NCI-H2107 (cell line): ENCODE data around the gene RNF175.

Source experiments
- DNase-seq: peaks from one replicate; lab custom pipeline; 2025; lab: John Stamatoyannopoulos, UW

The RNF175 gene

GRCh38 chr4:153759407-153760316, at the start of gene RNF175:
Gene RNF175 (minus strand): TSS chr4:153760024. CDS start chr4:153759862, 162 bp downstream.
- DNase-seq, result no peak

DNA sequence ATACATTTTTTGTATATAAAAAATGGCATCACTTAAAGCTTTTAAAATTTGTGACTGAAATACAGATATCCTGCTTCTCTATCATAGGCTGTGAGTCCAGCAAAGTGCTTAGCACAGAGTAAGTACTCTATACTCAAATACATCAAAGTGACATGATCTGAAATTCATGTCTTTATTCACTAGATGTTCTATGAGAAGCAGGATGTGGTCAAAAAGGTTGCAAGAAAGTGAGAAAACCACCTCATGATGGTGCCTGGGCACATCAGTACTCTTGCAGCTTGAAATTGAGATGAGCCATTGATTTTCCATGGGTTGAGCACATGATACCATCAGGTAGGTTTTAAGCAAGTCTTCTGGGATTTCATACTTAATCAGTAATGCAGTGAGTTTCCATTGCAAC, 49.5 kb upstream of the RNF175 start:
- no peak for DNase-seq

- no peak for DNase-seq
Observed at GRCh38 chr4:153808175-153808574, 48.4 kb upstream of the RNF175 start.

- no peak for DNase-seq
Observed at GRCh38 chr4:153806073-153806472, 46.2 kb upstream of the RNF175 start.

DNA sequence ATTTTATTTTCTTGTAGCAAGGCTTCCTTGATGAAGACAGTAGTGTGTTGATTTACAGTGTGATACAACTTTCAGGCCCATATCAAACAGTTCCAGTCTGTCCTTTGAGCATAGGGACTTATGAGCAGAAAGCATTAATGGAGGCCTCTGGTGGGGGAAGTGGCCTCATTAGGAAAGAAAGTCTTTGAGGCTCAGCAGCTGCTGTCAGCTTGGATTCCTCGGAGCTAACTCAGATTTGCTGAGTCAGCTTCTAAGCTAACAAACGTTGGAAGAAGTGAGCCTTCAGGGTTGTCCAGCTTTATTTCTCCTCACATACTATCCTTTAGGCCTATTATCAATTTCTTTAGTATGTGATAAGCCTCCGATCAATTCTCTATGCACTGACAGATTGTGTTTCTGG, 44.9 kb upstream of the RNF175 start:
- no peak for DNase-seq

DNA sequence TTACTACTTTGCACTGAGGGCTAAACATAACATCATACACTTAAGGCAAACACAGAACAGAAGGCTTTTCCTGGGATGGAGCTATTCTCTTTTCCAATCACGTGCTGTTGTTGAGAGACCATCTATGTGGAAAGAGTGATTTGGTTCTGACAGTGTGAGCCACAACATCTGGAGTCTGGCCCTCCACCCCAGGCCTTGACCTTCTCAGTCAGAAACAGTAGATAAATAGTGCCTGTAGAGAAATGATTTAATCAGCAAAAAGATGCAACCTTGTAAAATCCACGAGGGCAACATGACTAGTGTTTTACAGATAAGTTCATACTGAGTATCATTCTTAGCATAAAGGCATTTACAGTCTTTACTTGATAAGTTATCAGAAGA, 39.9 kb upstream of the RNF175 start:
- DNase-seq, result no peak

- DNase-seq, result no peak
Observed at GRCh38 chr4:153798901-153799693, 39.3 kb upstream of the RNF175 start.

GRCh38 chr4:153798420-153798819, 38.6 kb upstream of the RNF175 start:
- DNase-seq, result no peak

- no peak for DNase-seq
Observed at GRCh38 chr4:153794006-153794405, 34.2 kb upstream of the RNF175 start.

GRCh38 chr4:153792618-153793247, 32.9 kb upstream of the RNF175 start:
- DNase-seq, result no peak

- DNase-seq, result no peak
Observed at GRCh38 chr4:153791746-153792617, 32.2 kb upstream of the RNF175 start.

DNA sequence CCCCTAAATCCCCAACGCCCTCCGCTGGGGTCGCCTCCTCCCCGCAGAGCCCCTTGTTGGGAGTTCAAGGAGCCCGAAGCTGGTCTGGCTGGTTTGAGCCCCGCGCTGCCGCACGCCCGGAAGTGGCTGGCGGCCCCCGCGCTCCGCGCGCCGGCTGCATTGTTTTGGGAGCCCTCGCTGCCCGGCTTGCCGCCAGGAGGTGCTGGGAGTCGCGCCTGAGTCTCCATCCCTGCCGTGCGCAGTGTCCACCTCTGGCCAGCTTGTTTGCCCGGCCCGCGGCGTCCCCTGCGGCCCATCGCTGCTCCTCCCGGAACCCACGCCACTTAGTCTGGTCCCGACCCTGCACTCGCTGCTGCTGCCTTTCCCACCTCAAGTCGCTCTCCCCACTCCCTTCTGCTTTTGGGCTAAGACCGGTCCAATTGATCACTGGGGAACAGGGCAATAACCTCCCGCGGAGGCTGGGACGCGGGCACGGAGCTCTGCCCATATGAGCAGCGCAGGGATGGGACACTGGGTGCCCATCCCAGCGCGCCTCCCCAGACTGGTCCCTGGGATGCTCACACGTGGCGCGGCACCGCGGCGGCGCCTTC, 31.2 kb upstream of the RNF175 start:
- no peak for DNase-seq

GRCh38 chr4:153790500-153790865, 30.7 kb upstream of the RNF175 start:
- no peak for DNase-seq

GRCh38 chr4:153789741-153790499, 30.1 kb upstream of the RNF175 start:
- DNase-seq, result no peak

GRCh38 chr4:153788413-153789276, 28.8 kb upstream of the RNF175 start, which contains the start of gene SFRP2:
Gene SFRP2 (minus strand): TSS chr4:153789083. CDS start chr4:153788835, 248 bp downstream.
- no peak for DNase-seq

DNA sequence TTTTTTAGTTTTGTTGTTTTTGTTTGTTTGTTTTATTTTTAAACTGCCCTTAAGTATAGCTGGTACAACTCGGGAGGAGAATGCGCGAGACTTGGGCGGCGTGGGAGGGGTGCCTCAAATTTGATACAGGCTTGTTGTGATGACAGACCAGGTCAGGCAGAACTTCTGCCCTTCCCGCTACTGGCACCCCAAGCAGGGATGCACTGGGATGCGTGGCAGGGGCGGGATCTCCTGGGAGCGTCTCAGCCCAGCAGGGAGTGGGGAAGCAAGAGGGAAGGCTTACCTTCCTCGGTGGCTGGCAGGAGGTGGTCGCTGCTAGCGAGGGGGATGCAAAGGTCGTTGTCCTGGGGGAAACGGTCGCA, 28.2 kb upstream of the RNF175 start:
- DNase-seq, result no peak

DNA sequence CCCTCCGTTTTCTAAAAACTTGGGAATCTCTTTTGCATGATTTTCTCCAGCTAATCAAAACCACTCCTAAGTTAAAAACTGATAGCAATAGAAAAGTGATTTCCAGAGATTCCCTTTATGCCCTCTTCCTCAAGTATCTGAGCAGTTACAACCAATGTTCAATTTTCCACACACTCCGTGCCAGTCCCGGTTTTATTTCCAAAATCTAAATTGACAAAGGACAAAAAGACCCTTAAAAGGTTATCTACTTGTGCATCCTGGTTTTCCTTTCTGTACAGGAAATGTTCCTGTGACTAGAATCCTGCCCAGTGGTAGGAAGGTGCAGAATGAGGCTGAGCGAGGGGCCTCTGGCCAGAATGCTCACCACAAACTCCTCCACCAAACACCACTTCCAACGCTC, 27.8 kb upstream of the RNF175 start:
- no peak for DNase-seq

DNA sequence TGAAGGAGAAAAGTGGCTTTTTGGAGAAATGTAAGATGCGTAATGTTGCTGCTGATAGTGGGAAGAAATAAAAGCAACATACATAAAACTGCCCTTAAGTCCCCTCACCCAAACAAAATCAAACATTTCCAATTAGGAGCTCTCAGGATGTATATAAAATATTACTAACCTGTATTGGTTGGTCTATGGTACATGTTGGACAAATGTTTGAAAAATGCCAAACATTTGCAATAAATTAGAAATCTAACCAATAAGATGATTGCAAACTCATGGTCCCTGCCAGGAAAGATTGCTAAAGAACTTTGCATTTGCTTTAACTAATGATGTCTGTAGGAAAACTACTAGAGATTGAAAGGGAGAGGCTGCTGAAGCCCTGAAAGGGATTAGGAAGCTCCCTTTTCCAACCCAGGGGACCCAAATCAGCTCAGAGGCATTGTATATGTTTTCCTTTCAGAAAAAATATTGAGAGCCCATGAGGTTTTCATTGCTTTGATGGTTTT, 27.3 kb upstream of the RNF175 start:
- DNase-seq, result no peak
